Measurements from ENCODE around the gene CDKAL1. TPM values are rescaled to one million over a fixed set of nuclear protein-coding genes. Genes with fewer than 3 reads are reported as not detected.

Gene CDKAL1
- total and polyA plus RNA-seq, 2 of the 8 experiments (the other 6 are each of a cell fraction or from before 2014, with no cell fraction given) = 8.4 to 24.6 TPM

GRCh38 chr6:20840675-20841074 is 306.4 kb downstream of the CDKAL1 start (continued):
- no peak for TF ChIP-seq RNF2 (IDR thresholded peaks at IDR 0.05; ENCODE audit: borderline replicate concordance, low read depth, low read length, missing control alignments, poor library complexity, severe bottlenecking)

Data from H1 (cell line).